ENCODE data around the gene DDX24.

DNA sequence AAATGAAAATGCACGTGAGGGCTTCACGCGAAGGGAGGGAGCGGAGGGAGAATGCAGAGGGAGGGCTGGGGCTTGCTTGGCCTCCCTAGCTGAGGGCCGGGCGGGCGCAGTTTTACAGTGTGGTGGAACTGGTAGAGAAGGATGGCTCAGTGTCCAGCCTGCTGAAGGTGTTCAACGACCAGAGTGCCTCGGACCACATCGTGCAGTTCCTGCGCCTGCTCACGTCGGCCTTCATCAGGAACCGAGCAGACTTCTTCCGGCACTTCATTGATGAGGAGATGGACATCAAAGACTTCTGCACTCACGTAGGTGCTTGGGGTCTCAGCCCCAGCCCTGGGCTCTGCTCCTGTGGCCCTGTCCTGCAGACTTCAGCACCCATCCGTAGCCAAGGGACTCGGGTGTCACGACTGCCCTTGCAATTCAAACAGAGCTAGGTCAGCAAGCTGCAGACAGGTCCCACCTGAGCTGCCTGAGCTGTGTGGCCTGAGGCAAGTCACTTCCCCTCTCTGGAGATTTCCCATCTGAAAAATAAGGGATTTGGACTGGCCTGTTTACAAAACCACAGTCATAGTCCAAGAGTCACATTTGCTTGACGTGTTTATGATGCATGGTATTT, 36.4 kb downstream of the DDX24 start:
- TF ChIP-seq POLR2A (IDR thresholded peaks at IDR 0.05; ENCODE audit: extremely low read depth, insufficient read length): no peak
- TF ChIP-seq, protein P1, sequence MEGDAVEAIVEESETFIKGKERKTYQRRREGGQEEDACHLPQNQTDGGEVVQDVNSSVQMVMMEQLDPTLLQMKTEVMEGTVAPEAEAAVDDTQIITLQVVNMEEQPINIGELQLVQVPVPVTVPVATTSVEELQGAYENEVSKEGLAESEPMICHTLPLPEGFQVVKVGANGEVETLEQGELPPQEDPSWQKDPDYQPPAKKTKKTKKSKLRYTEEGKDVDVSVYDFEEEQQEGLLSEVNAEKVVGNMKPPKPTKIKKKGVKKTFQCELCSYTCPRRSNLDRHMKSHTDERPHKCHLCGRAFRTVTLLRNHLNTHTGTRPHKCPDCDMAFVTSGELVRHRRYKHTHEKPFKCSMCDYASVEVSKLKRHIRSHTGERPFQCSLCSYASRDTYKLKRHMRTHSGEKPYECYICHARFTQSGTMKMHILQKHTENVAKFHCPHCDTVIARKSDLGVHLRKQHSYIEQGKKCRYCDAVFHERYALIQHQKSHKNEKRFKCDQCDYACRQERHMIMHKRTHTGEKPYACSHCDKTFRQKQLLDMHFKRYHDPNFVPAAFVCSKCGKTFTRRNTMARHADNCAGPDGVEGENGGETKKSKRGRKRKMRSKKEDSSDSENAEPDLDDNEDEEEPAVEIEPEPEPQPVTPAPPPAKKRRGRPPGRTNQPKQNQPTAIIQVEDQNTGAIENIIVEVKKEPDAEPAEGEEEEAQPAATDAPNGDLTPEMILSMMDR (IDR thresholded peaks at IDR 0.05; ENCODE audit: low read depth, low read length): no peak
- TF ChIP-seq, protein P2, sequence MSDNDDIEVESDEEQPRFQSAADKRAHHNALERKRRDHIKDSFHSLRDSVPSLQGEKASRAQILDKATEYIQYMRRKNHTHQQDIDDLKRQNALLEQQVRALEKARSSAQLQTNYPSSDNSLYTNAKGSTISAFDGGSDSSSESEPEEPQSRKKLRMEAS (IDR thresholded peaks at IDR 0.05; ENCODE audit: low read depth, low read length): no peak
